Middle frontal gyrus (tissue), 1 donor: ENCODE data around the gene FTCD.
"Not testable (repeated sequence)": the region's sequence is repeated elsewhere in the genome, so short reads cannot be mapped to it uniquely, and the experiment has no call there.

Experiments used
- DNase-seq: peaks from one replicate; pipeline ENCODE4 v3.0.0-alpha.2; 2015; ENCODE audit warnings: low spot score; ENCODE audit errors: extremely low spot score

Gene FTCD

GRCh38 chr21:46140352-46141003 lies 14.9 kb downstream of the FTCD start:
- DNase-seq, result not testable (repeated sequence)

DNA sequence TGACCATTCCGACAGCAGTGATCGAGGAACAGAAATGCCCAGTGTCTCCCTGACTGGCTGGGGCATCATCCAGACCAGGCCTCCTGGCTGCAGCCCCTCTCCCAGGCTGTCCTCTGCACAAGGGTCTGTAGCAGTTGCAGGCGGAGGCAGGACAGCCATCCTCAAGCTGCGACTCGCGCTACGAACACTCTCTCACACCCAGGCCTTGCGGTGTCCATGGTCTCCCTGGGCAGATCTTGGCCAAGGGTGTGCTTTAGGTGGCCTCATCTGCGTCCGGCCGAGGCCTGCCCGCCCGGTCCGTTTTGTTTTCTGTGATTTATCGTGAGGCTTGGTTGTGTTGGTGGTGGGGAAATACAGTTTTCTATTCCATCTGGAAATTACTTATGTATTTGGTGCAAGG lies 15.7 kb downstream of the FTCD start:
- no peak for DNase-seq

- DNase-seq, result no peak
Observed at GRCh38 chr21:46138383-46138970, 16.9 kb downstream of the FTCD start.

- DNase-seq, result no peak
Observed at GRCh38 chr21:46137908-46138307, 17.5 kb downstream of the FTCD start.

DNA sequence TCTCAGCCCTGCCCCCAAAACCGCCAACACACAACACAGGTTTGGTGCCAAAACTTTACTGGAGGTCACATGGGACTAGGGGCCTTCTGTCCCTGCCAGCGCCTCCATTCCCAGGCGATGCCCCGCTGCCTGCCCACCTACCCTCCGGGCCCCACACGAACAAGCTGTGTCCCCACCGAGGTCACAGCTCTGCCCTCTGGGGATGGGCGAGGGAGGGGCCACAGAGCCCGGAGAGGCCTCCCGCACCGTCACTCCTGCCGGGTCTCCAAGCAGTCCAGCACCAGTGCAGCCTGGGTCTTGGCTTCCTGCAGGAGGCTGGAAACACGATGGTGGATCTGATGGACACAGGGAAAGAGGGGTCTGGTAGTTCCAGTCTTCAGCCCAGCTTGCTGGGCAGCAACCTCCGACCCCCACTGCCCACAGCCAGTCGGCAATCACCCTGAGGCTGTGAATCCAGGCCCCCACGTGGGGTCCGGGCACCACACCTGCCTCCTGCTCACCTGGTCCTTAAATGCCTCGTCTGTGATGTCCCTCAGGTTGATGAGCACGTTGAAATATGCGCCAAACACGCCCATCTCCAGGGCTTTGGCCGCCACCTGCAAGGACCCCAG lies 18.5 kb downstream of the FTCD start:
- DNase-seq, result no peak

GRCh38 chr21:46135782-46136395 lies 19.5 kb downstream of the FTCD start:
- DNase-seq, result no peak

- no peak for DNase-seq
Observed at GRCh38 chr21:46131838-46132651, 23.3 kb downstream of the FTCD start.

DNA sequence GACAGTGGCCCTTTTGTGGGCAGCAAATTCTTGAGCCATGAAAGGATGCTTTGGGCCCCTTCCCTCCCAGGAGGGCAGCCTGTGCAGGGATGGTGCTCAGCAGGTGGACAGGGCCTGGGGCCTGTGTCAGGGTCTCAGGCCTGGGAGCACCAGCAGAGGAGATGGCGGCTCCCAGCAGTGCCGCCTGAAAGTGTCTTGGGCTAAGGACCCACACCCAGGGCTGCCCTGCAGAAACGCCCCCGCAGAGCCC lies 23.9 kb downstream of the FTCD start:
- no peak for DNase-seq

DNA sequence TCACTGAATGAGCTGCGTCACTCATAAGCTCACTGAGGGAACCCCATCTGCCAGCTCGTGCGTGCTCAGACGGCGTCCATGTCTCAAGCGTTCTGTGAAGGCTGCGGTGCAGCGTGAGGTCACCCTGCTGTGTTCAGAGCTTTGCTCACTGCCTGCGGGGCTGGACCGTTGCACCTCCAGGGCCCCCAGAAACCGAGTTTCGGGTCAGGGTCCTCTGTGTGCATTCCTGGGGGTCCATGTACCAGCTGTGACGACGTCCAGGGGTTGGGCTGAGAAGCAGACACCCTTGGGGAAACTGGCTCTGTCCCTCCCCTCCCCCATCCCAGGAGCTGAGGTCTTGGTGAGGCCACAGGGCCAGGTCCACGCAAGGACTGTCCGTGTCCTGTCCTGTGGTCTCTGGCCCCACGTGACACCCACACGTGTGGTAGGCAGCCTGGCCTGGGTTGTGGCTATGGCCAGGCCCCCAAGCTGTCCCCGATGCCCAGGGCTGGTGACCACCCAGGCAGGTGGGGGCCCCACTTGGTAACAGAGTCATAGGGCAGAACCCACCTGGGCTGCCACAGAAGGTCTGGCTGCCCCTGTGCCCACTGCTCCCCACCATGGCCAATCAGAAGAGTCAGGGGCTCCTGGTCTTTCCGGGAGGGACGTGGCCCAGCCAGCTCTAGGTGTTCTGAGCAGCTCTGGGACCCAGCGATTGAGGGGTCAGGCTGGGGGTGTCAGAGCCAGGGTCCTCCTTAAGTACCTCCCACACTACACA lies 24.4 kb downstream of the FTCD start:
- no peak for DNase-seq

- no peak for DNase-seq
Observed at GRCh38 chr21:46129846-46130651, 25.3 kb downstream of the FTCD start.

DNA sequence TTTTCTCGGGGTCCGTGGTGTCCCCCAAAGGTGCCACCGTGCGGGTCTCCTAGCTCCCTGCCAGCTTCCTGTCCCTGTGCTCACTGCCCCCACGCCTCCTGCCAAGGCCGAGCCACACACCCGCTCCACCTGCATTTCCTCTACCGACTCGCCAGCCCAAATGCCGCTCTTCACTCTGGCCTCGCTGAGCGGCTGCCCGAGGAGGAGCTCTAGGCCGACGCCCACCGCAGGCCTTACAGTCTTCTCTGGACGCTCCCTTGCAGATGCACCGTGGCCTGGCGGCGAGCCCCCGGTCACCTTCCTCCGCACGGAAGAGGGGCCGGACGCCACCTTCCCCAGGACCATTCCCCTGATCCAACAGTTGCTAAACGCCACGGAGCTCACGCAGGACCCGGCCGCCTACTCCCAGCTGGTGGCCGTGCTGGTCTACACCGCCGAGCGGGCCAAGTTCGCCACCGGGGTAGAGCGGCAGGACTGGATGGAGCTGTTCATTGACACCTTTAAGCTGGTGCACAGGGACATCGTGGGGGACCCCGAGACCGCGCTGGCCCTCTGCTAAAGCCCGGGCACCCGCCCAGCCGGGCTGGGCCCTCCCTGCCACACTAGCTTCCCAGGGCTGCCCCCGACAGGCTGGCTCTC lies 26.3 kb downstream of the FTCD start:
- DNase-seq, result no peak

GRCh38 chr21:46128106-46128932 lies 27.1 kb downstream of the FTCD start:
- DNase-seq, result no peak

DNA sequence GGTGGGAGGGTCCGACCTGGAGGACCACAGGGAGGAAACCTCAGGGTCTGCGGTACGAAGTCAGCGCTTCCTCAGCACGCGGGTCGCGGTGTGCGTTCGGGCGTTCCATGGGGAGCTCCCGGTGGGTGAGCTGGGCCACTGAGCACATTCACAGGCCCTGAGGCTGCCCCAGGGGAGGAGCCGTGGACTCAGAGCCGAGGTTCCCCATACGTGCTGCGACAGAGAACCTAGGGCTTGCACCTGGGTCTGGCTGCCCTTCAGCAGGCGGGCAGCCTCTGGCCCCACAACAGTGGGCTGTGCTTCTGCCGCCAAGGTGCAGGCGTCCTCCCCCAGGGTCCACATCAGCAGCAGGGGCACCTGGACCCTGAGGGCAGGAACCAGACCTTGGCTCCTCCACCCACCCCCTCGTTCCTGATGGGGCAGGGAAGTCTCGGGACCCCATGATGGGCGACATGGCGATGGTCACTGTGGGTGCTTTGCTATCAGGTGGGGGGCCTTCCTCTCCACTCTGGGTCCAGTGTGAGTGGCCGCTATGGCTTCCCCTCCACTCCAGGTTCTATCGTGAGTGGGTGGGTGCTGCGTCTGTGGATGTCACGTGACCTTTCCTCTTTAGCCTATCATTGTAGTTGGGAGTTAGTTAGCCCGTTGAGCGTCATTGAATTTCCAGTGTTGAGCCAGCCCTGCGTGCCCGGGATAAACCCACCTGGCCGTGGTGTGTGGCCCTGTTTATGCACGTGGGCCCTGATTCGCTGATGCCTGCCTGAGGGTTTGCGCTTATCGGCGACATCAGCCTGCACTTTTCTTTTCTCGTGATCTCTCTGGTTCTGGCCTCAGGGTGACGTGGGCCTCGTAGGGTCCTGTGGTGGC lies 27.9 kb downstream of the FTCD start:
- DNase-seq, result no peak

- DNase-seq, result no peak
Observed at GRCh38 chr21:46126309-46127238, 28.8 kb downstream of the FTCD start.

DNA sequence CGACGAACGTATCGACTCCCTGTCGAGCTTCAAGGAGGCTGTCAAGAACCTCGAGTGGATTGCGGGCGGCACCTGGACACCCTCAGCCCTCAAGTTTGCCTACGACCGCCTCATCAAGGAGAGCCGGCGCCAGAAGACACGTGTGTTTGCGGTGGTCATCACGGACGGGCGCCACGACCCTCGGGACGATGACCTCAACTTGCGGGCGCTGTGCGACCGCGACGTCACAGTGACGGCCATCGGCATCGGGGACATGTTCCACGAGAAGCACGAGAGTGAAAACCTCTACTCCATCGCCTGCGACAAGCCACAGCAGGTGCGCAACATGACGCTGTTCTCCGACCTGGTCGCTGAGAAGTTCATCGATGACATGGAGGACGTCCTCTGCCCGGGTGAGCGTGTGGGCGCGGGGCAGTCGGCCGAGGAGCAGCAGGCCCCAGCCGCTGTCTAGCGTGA lies 29.5 kb downstream of the FTCD start:
- no peak for DNase-seq

DNA sequence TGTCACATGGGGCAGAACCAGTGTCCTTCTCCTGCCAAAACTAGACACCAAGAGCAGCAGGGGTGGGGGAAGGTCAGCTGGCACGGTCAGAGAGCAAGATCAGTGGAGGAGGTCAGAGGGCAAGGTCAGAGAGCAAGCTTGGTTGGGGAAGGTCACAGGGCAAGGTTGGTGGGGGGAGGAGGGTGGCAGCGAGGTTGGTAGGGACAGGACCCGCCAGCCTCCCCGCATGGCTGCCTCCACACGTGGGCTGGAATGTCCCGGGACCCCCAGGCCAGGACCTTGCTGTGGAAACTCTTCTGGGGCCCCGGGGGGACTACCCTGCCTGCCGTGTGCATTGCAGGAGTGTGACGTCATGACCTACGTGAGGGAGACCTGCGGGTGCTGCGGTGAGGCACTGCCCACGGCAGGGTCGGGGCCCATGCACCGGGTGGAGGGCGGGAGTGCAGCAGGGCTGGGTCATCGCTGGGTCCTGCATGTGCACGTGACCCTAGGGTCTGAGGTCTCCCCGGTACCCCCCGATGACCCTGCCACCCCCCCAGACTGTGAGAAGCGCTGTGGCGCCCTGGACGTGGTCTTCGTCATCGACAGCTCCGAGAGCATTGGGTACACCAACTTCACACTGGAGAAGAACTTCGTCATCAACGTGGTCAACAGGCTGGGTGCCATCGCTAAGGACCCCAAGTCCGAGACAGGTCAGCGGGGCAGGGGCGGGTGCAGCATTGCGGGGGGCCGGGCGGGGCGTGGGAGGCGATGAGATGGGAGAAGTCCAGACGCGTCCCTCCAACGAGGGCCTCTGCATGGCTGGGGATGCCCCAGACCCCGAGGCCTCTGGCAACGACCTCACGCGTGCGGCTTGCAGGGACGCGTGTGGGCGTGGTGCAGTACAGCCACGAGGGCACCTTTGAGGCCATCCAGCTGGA lies 30.2 kb downstream of the FTCD start:
- no peak for DNase-seq
